ENCODE results near the gene DISC1. TPM values are rescaled to one million over a fixed set of nuclear protein-coding genes. Genes with fewer than 3 reads are reported as not detected.

Gene DISC1
- total and polyA plus RNA-seq, 2 experiments from 2014 or later: 2.1 to 6.5 TPM

GRCh38 chr1:231677442-231677841 is 50.9 kb downstream of the DISC1 start (continued):
- TF ChIP-seq CREB1 (CRISPR knock-in tag; IDR thresholded peaks at IDR 0.05; ENCODE audit: low read depth): no peak
- TF ChIP-seq ZNF114 (CRISPR knock-in tag; IDR thresholded peaks at IDR 0.05): no peak
- no peak for TF ChIP-seq ZNF331 (CRISPR knock-in tag; IDR thresholded peaks at IDR 0.05; ENCODE audit: low read depth)
- no peak for TF ChIP-seq STAT1 (IDR thresholded peaks at IDR 0.05; ENCODE audit: unreplicated experiment)

- no peak overlapping the region for H3K4me3 Mint-ChIP-seq
- no peak overlapping the region for H3K27ac ChIP-seq (ENCODE audit: low read depth)
- no peak for DNase-seq (ENCODE audit: low spot score)
- peaks cover 4% of the 10 kb centered on the region for H3K27me3 Mint-ChIP-seq (ENCODE audit: insufficient read depth, low read depth, poor library complexity)
- H3K4me2 ChIP-seq: no peak overlapping the region
- H3K27me3 ChIP-seq (ENCODE audit: insufficient read depth): no peaks in the 10 kb centered on the region
- H3K27ac Mint-ChIP-seq: no peak overlapping the region
- ATAC-seq: no peak
- H3K36me3 Mint-ChIP-seq (ENCODE audit: low read depth): no peaks in the 10 kb centered on the region
- no peaks in the 10 kb centered on the region; the same call in 2 of the 3 replicates for H3K4me1 Mint-ChIP-seq
- TF ChIP-seq EZH2phosphoT487 (IDR thresholded peaks at IDR 0.05; ENCODE audit: unreplicated experiment) (no peak), ETS1 (IDR thresholded peaks at IDR 0.05) (no peak), JUNB (IDR thresholded peaks at IDR 0.05; ENCODE audit: unreplicated experiment) (no peak), POLR2AphosphoS5 (IDR thresholded peaks at IDR 0.05; ENCODE audit: low read depth) (no peak), ZNF462 (CRISPR knock-in tag; IDR thresholded peaks at IDR 0.05) (no peak), ZNF331 (CRISPR knock-in tag; IDR thresholded peaks at IDR 0.05; ENCODE audit: low read depth) (no peak), EZH2 (IDR thresholded peaks at IDR 0.05; ENCODE audit: low read depth, unreplicated experiment) (no peak), CTCF (conservative IDR thresholded peaks at IDR 0.05; ENCODE audit: low read depth in 2 of 2) (no peak), ZNF114 (CRISPR knock-in tag; IDR thresholded peaks at IDR 0.05) (no peak), CREB1 (CRISPR knock-in tag; IDR thresholded peaks at IDR 0.05; ENCODE audit: low read depth) (no peak), NANOG (IDR thresholded peaks at IDR 0.05; ENCODE audit: borderline replicate concordance) (no peak), STAT1 (IDR thresholded peaks at IDR 0.05; ENCODE audit: unreplicated experiment) (no peak), REST (IDR thresholded peaks at IDR 0.05; ENCODE audit: unreplicated experiment) (no peak)
- H4K20me1 ChIP-seq (replicated peaks; ENCODE audit: insufficient read depth): no peaks in the 10 kb centered on the region
- no peaks in the 10 kb centered on the region for H3F3A ChIP-seq (replicated peaks; ENCODE audit: low read depth)
- no peak overlapping the region for H2AFZ ChIP-seq
- no peaks in the 10 kb centered on the region for H3K9me2 ChIP-seq (ENCODE audit: insufficient read depth)
- no peak overlapping the region for H3K4me3 ChIP-seq
- H3K36me3 ChIP-seq (ENCODE audit: insufficient read depth): no peaks in the 10 kb centered on the region
- no peaks in the 10 kb centered on the region for H3K9me3 Mint-ChIP-seq
- 0 out of 2 replicates have a peak, but pooled peaks cover 6% of the 10 kb centered on the region for H3K4me1 ChIP-seq (ENCODE audit: insufficient read depth)
- H3K79me2 ChIP-seq (replicated peaks; ENCODE audit: insufficient read depth): no peaks in the 10 kb centered on the region
Observed at GRCh38 chr1:231678011-231678432, 51.4 kb downstream of the DISC1 start.
